Thyroid gland (tissue), 4 donors: ENCODE measurements around the gene ADM2.

Experiments used
- POLR2A ChIP-seq, 2 donors: fragments of 450-650 bp; IDR thresholded peaks; one replicate each; pipeline ENCODE4 v1.6.1; 2017; ENCODE audit warnings: antibody characterized with exemption in 2 of 2, mild to moderate bottlenecking in 2 of 2, moderate library complexity in 1 of 2
- TF ChIP-seq, protein P1 (sequence below), 6 experiments: fragments of 200-600 bp in 3 of 6; fragments of 450-650 bp in 3 of 6; sonication (generic) in 3 of 6; IDR thresholded peaks; one replicate each; pipeline ENCODE4 v1.5.1; 2016 to 2019; ENCODE audit warnings: antibody characterized with exemption in 6 of 6, mild to moderate bottlenecking in 2 of 6, inconsistent platforms in 1 of 6, moderate library complexity in 1 of 6

- TF ChIP-seq, protein P1, sequence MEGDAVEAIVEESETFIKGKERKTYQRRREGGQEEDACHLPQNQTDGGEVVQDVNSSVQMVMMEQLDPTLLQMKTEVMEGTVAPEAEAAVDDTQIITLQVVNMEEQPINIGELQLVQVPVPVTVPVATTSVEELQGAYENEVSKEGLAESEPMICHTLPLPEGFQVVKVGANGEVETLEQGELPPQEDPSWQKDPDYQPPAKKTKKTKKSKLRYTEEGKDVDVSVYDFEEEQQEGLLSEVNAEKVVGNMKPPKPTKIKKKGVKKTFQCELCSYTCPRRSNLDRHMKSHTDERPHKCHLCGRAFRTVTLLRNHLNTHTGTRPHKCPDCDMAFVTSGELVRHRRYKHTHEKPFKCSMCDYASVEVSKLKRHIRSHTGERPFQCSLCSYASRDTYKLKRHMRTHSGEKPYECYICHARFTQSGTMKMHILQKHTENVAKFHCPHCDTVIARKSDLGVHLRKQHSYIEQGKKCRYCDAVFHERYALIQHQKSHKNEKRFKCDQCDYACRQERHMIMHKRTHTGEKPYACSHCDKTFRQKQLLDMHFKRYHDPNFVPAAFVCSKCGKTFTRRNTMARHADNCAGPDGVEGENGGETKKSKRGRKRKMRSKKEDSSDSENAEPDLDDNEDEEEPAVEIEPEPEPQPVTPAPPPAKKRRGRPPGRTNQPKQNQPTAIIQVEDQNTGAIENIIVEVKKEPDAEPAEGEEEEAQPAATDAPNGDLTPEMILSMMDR (IDR thresholded peaks at IDR 0.05) = no peak
- TF ChIP-seq POLR2A (IDR thresholded peaks at IDR 0.05) = no peak
Measured at GRCh38 chr22:50446708-50447575, 34.4 kb upstream of the ADM2 start.
